Umbilical cord (tissue), 2 donors: Measurements from ENCODE around the gene STING1. TPM values are rescaled to one million over a fixed set of nuclear protein-coding genes. Genes with fewer than 3 reads are reported as not detected.
"Not testable (repeated sequence)": the region's sequence is repeated elsewhere in the genome, so short reads cannot be mapped to it uniquely, and the experiment has no call there.

Source experiments
- DNase-seq: peaks from one replicate; pipeline ENCODE4 v3.0.0-alpha.2; 2015; ENCODE audit warnings: low spot score
- total RNA-seq: library from RNA; depleted of rRNA; stranded (reverse); fragments of >200 nt; gene quantifications from one replicate; pipeline ENCODE4 v1.2.3, GENCODE V29; 2014; ENCODE audit warnings: low replicate concordance; ENCODE audit not compliant: insufficient read depth

STING1 gene
- total RNA-seq, 1 donor from 2014 or later: 26.2 TPM

- DNase-seq: not testable (repeated sequence)
These were observed 42.1 kb downstream of the STING1 start for GRCh38 chr5:139440416-139440815.

DNA sequence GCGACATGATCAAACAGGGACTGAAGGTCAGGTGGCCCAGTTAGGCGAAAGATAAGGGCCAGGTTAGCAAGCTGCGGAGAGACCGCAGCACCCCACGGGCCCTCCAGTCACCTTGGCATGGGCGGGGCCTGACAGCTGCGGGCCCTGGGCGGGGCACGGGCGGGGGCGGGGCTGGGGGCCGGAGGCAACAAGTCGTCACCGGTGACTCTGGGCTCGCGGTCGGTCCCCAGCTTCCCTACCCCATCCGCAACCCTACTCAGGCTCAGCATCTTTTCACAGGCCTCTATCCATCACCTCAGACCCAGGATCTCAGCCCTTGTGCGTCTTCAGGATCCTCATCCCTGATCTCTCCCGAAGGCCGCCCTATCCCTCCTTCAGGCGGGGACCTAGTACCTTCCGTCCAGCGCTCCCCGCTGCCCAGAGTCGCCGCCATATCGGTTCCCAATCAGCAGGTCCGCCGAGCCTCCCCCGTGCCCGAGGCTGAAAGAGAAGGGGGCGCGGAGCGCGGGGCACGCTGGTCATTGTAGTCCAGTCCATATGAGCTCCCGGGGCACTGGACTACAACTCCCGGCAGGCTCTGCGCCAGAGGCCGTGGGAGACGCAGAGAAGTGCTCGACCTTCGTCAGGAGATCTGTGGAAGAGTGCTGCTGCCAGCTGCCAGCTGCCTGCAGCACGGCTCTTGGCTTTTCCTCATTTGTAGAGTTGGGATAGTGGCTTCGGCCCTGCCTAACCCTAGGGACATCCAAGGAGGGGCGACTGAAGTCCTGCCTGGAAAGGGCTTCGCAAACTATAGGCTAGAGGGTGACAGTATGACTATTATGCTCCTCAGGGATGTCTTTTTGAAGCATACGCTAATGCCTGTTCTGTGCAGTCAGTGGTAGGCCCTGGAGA lies 43.3 kb downstream of the STING1 start, which contains the start of gene DNAJC18:
DNAJC18 (minus strand) TSS at position 513 of the 891 bp plus-strand sequence; CDS start at position 433, 80 bp downstream.
- DNase-seq: peak; percentile 96

- DNase-seq: no peak
These were observed 43.9 kb downstream of the STING1 start for GRCh38 chr5:139438707-139439012.

DNA sequence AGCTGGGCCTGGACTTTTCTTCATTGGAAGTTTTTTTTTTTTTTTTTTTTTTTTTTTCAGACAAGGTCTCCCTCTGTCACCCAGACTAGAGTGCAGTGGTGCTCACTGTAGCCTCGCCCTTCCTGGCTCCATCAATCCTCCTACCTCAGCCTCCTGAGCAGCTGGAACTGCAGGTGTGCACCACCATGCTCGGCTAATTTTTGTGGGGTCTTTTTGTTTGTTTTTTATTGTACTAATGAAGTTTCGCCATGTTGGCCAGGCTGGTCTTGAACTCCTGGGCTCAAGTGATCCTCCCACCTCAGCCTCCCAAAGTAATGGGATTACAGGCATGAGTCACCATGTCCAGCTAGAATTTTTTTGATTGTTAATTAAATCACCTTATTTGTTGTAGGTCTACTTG lies 46.9 kb downstream of the STING1 start:
- no peak for DNase-seq

DNA sequence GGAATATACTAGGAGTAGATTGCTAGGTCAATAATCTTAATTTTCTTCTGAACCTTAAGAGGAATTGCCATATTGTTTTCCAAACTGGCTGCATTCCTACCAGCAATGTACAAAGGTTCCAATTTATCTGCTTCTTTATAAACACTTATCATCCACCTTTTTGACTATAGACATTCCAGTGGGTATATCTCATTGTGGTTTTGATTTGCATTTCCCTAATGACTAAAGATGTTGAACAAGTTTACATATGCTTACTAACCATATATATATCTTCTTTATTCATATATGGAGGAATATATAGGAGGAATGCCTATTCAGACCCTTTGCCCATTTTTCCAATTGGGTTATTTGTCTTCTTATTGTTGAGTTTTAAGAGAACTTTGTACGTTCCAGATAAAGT lies 50.9 kb downstream of the STING1 start:
- DNase-seq: no peak

DNA sequence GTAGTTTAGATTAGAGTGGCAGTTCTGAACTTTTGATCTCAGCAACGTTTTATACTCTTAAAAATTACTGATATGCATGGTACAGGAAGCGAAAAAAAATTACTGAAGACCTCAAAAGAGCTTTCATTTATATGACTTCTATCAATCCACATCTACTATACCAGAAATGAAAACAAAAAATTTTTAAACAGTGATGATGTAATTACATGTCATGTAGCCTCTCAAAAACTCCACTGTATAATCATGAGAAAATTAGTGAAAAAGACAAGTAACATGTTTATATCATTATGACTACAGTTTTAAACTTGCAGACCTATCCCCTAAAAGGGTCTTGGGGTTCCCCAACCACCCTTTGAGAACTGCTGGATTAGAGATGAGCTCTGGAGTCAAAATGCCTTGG lies 52.5 kb downstream of the STING1 start:
- DNase-seq: no peak

DNA sequence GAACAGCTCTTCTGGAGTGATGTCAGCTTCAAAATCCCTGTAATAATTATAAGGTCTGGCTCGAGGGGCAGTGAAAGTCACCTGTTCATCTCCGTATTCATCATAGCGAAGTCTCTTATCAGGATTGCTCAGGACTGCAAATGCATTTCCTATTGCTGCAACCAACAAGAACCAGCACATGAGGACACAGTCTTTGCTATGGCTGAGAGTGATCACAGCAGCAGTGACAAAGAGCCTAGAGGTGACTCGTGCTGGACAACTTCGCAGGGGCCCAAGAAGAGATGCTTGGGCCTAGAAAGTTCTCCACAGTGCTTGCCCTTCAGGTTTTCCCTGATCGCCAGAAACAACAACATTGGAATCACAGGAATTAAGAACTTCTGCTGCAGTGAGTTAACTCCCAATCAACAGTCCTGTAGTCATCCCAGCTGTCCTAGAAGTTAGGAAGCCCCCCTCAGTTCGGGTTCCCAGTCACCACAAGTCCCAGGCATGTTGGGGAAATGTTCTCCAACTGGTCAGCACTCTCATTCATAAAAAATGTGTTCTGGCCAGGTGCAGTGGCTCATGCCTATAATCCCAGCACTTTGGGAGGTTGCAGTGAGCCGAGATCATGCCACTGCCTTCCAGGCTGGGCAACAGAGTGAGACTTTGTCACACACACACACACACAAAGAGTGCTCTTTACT lies 56.2 kb downstream of the STING1 start:
- DNase-seq: no peak

Other genes starting within 250 kb of the STING1 start
- 250 TPM for gene MATR3, start 189.0 kb downstream of the STING1 start, total RNA-seq
- 80.4 TPM for gene PAIP2, start 140.9 kb downstream of the STING1 start, total RNA-seq
- not detected for gene SLC23A1, start 99.5 kb downstream of the STING1 start, total RNA-seq
- 1.2 TPM for gene MZB1, start 92.8 kb downstream of the STING1 start, total RNA-seq
- gene PROB1, start 87.7 kb downstream of the STING1 start, total RNA-seq: 2.4 TPM
- gene SPATA24, start 78.7 kb downstream of the STING1 start, total RNA-seq: 7.2 TPM
- gene DNAJC18, start 43.2 kb downstream of the STING1 start, total RNA-seq: 21.2 TPM
- gene ECSCR, start 20.0 kb downstream of the STING1 start, total RNA-seq: not detected
- 0.72 TPM for gene SMIM33, start 11.8 kb downstream of the STING1 start, total RNA-seq
- gene UBE2D2, start 78.6 kb upstream of the STING1 start, total RNA-seq: 109 TPM
- gene CXXC5, start 165.6 kb upstream of the STING1 start, total RNA-seq: 81.6 TPM